GM23248 (cell line): Measurements from ENCODE around the gene SPTSSA.

ENCODE experiments used
- EZH2 ChIP-seq: fragments of 200-600 bp; sonication (generic); IDR thresholded peaks from 2 replicates; pipeline ENCODE4 v1.6.1; 2018; ENCODE audit warnings: antibody characterized with exemption, mild to moderate bottlenecking; ENCODE audit not compliant: insufficient read depth, poor library complexity, severe bottlenecking
- EZH2phosphoT487 ChIP-seq: fragments of 200-600 bp; sonication (generic); IDR thresholded peaks from 2 replicates; pipeline ENCODE4 v1.6.1; 2018; ENCODE audit warnings: antibody characterized with exemption, moderate library complexity, mild to moderate bottlenecking, low read depth; ENCODE audit not compliant: insufficient read depth

- TF ChIP-seq EZH2 (no peak), EZH2phosphoT487 (no peak)
These were observed 35.4 kb downstream of the SPTSSA start for GRCh38 chr14:34426313-34427295.
